K562 (cell line): Measurements from ENCODE around the gene SLC43A1. TPM values are rescaled to one million over a fixed set of nuclear protein-coding genes. Genes with fewer than 3 reads are reported as not detected.

ENCODE experiments used
- ESRRA ChIP-seq: fragments of 450-650 bp; IDR thresholded peaks from 2 replicates; pipeline ENCODE4 v1.6.1; 2014; ENCODE audit warnings: low read depth, mild to moderate bottlenecking, moderate library complexity, borderline replicate concordance
- RAD21 ChIP-seq, 2 experiments: fragments of 250-450 bp in 1 of 2; fragments of 450-650 bp in 1 of 2; sonication (Bioruptor Pico) in 1 of 2; formaldehyde crosslinking in 1 of 2; IDR thresholded peaks in 1 of 2; conservative IDR thresholded peaks in 1 of 2; 2 replicates each; pipeline versions ENCODE4 v1.4.0 to v1.8.0; 2020 to 2022; ENCODE audit warnings: mild to moderate bottlenecking in 2 of 2, moderate library complexity in 1 of 2
- ZNF408 ChIP-seq: fragments of 250-450 bp; sonication (Bioruptor Pico); IDR thresholded peaks from 2 replicates; pipeline ENCODE4 v1.4.0; 2020; ENCODE audit warnings: low read depth, mild to moderate bottlenecking, moderate library complexity
- polyA plus RNA-seq, 8 experiments: library from polyadenylated mRNA; depleted of rRNA in 4 of 8; stranded (reverse) in 5 of 8; unstranded in 3 of 8; fragments of >200 nt; fragmentation: Nextera tagmentation in 2 of 8; fragmentation: Illumina TruSeq in 1 of 8; extraction: Ambion mirVana in 2 of 8; extraction: Trizol in 1 of 8; gene quantifications; 2 replicates each; pipeline versions ENCODE4 v1.2.1 to v1.2.3, GENCODE V29; 2011 to 2014; ENCODE audit warnings: inconsistent platforms in 1 of 8, missing spikeins in 1 of 8
- total RNA-seq, 7 experiments: library from RNA; depleted of rRNA in 6 of 7; stranded (reverse); fragments of >200 nt in 6 of 7; fragmentation: Illumina TruSeq in 2 of 7; extraction: Trizol in 2 of 7; gene quantifications; 2 replicates each; pipeline versions ENCODE4 v1.2.1 to v1.2.3, GENCODE V29; 2011 to 2021; ENCODE audit warnings: low replicate concordance in 1 of 7
- TF ChIP-seq, protein P1 (sequence below): fragments of 450-650 bp; IDR thresholded peaks from 2 replicates; pipeline ENCODE4 v1.6.1; 2018; ENCODE audit not compliant: partially characterized antibody
- TF ChIP-seq, protein P2 (sequence below): conservative IDR thresholded peaks from 2 replicates; pipeline ENCODE4 v1.6.1; 2011; ENCODE audit warnings: low read depth, mild to moderate bottlenecking, low read length; ENCODE audit not compliant: control insufficient read depth
- TF ChIP-seq, protein P3 (sequence below): sonication (generic); formaldehyde crosslinking; IDR thresholded peaks from 2 replicates; pipeline ENCODE4 v1.8.0; 2023; ENCODE audit warnings: mild to moderate bottlenecking, missing genetic modification reagents
- TF ChIP-seq, protein P4 (sequence below): fragments of 450-650 bp; formaldehyde crosslinking; IDR thresholded peaks from 2 replicates; pipeline ENCODE4 v1.4.0; 2020; ENCODE audit warnings: mild to moderate bottlenecking, moderate library complexity
- TF ChIP-seq, protein P5 (sequence below): sonication (generic); formaldehyde crosslinking; IDR thresholded peaks from 2 replicates; pipeline ENCODE4 v1.8.0; 2022; ENCODE audit warnings: mild to moderate bottlenecking, low read depth, missing genetic modification reagents
- TF ChIP-seq, protein P6 (sequence below), 2 experiments: IDR thresholded peaks in 1 of 2; conservative IDR thresholded peaks in 1 of 2; 2 replicates each; pipeline ENCODE4 v1.6.1; 2016; ENCODE audit warnings: low read depth in 2 of 2, mild to moderate bottlenecking in 1 of 2, missing compliant biosample characterization in 1 of 2, missing genetic modification characterization in 1 of 2, moderate library complexity in 1 of 2

The SLC43A1 gene
- total and polyA plus RNA-seq, 9 of the 15 experiments (the other 6 are each of a cell fraction or from before 2014, with no cell fraction given) = 2.6 to 41.8 (median 24.6) TPM

DNA sequence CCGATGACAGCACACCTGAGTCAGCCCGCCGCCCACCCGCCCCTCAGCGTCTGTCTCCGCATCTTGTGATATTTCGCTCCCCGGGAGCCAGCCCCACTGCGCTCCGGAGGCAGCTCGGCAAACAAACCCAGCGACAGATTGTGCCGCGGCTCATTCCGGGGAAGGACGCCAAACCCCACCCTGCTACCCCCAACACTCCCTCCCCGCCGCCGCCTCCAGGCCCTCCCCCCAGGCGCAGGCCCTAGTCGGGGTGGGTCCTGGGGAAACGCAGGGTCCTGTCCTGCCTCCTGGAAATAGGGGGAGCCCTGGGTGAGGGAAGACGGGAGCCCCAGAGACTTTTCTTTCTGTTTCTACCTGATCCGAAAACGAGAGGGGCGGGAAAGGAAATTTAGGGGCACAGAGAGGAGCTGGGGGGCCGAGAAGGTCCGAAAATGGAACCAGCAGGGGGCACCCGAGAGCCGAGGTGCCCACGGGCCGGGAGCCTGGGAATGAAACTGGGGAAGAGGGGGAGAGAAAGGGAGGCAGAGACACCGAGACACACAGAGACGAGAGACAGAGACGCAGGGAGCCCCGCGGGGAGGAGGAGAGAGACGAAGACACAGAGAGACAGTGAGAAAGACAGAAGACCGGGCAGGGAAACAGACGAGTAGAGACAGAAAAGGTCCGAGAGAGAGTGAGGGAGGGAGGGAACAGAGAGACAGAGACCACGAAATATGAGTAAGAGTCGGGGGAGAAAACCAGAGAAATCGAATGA, 56.9 kb downstream of the SLC43A1 start (continued):
- TF ChIP-seq, protein P1, sequence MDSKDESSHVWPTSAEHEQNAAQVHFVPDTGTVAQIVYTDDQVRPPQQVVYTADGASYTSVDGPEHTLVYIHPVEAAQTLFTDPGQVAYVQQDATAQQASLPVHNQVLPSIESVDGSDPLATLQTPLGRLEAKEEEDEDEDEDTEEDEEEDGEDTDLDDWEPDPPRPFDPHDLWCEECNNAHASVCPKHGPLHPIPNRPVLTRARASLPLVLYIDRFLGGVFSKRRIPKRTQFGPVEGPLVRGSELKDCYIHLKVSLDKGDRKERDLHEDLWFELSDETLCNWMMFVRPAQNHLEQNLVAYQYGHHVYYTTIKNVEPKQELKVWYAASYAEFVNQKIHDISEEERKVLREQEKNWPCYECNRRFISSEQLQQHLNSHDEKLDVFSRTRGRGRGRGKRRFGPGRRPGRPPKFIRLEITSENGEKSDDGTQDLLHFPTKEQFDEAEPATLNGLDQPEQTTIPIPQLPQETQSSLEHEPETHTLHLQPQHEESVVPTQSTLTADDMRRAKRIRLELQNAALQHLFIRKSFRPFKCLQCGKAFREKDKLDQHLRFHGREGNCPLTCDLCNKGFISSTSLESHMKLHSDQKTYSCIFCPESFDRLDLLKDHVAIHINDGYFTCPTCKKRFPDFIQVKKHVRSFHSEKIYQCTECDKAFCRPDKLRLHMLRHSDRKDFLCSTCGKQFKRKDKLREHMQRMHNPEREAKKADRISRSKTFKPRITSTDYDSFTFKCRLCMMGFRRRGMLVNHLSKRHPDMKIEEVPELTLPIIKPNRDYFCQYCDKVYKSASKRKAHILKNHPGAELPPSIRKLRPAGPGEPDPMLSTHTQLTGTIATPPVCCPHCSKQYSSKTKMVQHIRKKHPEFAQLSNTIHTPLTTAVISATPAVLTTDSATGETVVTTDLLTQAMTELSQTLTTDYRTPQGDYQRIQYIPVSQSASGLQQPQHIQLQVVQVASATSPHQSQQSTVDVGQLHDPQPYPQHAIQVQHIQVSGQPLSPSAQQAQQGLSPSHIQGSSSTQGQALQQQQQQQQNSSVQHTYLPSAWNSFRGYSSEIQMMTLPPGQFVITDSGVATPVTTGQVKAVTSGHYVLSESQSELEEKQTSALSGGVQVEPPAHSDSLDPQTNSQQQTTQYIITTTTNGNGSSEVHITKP = peak; percentile 21
- TF ChIP-seq, protein P2, sequence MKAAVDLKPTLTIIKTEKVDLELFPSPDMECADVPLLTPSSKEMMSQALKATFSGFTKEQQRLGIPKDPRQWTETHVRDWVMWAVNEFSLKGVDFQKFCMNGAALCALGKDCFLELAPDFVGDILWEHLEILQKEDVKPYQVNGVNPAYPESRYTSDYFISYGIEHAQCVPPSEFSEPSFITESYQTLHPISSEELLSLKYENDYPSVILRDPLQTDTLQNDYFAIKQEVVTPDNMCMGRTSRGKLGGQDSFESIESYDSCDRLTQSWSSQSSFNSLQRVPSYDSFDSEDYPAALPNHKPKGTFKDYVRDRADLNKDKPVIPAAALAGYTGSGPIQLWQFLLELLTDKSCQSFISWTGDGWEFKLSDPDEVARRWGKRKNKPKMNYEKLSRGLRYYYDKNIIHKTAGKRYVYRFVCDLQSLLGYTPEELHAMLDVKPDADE = no peak; the same call in 1 of the 2 replicates
- TF ChIP-seq, protein P3, sequence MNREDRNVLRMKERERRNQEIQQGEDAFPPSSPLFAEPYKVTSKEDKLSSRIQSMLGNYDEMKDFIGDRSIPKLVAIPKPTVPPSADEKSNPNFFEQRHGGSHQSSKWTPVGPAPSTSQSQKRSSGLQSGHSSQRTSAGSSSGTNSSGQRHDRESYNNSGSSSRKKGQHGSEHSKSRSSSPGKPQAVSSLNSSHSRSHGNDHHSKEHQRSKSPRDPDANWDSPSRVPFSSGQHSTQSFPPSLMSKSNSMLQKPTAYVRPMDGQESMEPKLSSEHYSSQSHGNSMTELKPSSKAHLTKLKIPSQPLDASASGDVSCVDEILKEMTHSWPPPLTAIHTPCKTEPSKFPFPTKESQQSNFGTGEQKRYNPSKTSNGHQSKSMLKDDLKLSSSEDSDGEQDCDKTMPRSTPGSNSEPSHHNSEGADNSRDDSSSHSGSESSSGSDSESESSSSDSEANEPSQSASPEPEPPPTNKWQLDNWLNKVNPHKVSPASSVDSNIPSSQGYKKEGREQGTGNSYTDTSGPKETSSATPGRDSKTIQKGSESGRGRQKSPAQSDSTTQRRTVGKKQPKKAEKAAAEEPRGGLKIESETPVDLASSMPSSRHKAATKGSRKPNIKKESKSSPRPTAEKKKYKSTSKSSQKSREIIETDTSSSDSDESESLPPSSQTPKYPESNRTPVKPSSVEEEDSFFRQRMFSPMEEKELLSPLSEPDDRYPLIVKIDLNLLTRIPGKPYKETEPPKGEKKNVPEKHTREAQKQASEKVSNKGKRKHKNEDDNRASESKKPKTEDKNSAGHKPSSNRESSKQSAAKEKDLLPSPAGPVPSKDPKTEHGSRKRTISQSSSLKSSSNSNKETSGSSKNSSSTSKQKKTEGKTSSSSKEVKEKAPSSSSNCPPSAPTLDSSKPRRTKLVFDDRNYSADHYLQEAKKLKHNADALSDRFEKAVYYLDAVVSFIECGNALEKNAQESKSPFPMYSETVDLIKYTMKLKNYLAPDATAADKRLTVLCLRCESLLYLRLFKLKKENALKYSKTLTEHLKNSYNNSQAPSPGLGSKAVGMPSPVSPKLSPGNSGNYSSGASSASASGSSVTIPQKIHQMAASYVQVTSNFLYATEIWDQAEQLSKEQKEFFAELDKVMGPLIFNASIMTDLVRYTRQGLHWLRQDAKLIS (CRISPR knock-in tag) = no peak
- peak; percentile 48 to 71 for TF ChIP-seq RAD21 (CRISPR knock-in tag; conservative IDR thresholded peaks at IDR 0.05 in 1 of 2, IDR thresholded peaks at IDR 0.05 in 1 of 2)
- TF ChIP-seq ESRRA = 0 out of 2 replicates have a peak, but pooled peaks have one; percentile 11
- no peak for TF ChIP-seq ZNF408
- TF ChIP-seq, protein P4, sequence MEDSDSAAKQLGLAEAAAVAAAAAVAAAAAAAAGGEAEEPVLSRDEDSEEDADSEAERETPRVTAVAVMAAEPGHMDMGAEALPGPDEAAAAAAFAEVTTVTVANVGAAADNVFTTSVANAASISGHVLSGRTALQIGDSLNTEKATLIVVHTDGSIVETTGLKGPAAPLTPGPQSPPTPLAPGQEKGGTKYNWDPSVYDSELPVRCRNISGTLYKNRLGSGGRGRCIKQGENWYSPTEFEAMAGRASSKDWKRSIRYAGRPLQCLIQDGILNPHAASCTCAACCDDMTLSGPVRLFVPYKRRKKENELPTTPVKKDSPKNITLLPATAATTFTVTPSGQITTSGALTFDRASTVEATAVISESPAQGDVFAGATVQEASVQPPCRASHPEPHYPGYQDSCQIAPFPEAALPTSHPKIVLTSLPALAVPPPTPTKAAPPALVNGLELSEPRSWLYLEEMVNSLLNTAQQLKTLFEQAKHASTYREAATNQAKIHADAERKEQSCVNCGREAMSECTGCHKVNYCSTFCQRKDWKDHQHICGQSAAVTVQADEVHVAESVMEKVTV (CRISPR knock-in tag) = peak; percentile 35; the same call in 1 of the 2 replicates
- TF ChIP-seq, protein P5, sequence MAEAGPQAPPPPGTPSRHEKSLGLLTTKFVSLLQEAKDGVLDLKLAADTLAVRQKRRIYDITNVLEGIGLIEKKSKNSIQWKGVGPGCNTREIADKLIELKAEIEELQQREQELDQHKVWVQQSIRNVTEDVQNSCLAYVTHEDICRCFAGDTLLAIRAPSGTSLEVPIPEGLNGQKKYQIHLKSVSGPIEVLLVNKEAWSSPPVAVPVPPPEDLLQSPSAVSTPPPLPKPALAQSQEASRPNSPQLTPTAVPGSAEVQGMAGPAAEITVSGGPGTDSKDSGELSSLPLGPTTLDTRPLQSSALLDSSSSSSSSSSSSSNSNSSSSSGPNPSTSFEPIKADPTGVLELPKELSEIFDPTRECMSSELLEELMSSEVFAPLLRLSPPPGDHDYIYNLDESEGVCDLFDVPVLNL (CRISPR knock-in tag) = no peak
- TF ChIP-seq, protein P6, sequence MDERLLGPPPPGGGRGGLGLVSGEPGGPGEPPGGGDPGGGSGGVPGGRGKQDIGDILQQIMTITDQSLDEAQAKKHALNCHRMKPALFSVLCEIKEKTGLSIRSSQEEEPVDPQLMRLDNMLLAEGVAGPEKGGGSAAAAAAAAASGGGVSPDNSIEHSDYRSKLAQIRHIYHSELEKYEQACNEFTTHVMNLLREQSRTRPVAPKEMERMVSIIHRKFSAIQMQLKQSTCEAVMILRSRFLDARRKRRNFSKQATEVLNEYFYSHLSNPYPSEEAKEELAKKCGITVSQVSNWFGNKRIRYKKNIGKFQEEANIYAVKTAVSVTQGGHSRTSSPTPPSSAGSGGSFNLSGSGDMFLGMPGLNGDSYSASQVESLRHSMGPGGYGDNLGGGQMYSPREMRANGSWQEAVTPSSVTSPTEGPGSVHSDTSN (CRISPR knock-in tag; IDR thresholded peaks at IDR 0.05; ENCODE audit: low read depth) = no peak
- TF ChIP-seq, protein P6 (tag; conservative IDR thresholded peaks at IDR 0.05; ENCODE audit: low read depth) = no peak
